HG03139 (cell line): ENCODE results near the gene FBXW4.

Experiments
- ATAC-seq: cut with Tn5 transposase; IDR thresholded peaks from one replicate; pipeline ENCODE4 v1.9.1; 2021; ENCODE audit not compliant: unreplicated experiment

Gene FBXW4

DNA sequence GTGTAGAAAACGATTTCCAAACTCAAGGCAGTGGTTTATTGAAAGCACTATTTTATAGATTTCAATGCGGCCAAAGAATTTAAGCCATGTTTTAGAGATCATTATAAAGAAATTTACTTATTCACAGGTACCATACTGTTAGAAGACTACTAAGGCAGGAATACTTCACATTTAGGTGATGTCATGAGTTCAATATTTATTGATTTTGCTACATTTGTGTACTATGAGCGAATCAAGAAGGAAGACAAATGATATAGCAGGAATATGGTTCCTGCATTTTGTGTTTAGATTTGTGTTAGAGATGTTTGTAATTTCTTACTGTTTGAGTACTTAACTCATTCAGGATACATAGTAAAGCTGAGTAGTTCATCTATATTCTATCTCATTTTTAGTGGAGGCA lies 1.7 kb upstream of the FBXW4 start:
- ATAC-seq, result no peak

DNA sequence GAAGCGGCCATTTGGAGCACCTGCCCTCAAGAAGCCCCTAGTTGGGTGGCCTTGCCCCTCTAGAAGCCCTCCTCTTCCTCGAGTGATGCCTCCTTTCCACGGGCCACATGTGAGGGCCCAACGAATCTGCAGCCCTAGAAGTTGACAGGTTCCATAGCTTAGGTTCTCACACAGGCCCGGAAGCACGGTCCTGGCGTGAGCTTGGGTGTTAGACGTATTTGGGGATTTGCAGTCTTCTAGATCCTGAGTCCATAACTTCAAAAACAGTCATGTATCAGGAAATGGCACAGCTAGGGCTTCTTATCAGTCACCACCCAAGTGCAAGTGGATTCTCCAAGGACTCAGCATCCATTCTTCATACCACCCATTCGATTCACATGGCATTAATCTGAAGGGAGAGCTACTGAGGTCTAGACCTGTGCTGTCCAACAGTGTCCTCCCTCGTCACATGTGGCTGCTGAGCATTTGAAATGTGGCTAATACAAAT lies 477 bp upstream of the FBXW4 start:
- no peak for ATAC-seq

DNA sequence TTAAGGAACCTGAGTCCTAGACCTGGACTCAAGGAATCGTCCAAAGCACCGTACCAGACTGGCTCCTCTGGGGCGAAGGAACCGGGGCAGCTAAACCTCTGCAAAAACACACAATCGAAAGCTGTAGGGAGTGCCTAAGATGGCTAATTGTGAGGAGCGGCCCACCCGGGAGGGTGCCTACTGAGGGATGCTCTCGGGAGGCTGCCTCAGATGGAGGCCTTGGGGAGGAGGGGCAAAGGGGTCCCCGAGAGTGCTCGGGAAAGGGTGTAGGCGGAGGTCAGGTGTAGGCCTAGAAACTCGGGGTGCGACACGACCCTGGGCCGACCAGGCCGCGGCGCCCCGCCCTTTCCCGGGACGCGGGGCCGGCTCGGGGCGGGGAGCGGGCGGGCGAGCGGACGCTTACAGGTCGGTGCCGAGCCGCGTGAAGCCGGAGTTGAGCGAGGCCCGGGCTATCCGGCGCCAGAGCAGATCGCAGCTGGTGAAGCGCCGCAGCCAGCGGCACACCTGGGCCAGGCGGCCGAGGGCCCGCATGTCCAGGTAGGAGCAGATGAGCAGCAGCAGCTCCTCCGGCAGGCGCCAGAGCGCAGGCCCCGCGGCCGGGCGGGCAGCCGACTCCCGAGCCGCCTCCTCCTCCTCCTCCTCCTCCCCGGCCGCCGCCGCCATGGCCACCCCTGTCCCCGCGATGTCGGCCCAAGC lies 844 bp downstream of the FBXW4 start:
- ATAC-seq, result peak; percentile 65

DNA sequence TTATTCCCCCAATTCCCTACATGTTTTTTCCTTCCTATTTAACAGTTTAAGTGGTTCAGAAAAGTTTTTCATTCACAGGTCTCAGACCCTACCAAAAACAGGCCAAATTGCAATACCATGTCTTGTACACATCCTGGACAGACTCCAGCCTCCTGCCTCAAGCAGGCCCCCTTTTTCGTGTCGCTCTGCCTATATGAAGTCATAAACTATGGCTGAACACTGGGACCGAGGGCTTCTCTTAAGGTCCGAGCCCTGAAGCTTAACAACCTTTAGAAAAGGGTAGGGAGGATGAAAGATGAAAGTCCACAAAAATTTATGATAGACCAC lies 1.4 kb downstream of the FBXW4 start:
- ATAC-seq, result no peak

DNA sequence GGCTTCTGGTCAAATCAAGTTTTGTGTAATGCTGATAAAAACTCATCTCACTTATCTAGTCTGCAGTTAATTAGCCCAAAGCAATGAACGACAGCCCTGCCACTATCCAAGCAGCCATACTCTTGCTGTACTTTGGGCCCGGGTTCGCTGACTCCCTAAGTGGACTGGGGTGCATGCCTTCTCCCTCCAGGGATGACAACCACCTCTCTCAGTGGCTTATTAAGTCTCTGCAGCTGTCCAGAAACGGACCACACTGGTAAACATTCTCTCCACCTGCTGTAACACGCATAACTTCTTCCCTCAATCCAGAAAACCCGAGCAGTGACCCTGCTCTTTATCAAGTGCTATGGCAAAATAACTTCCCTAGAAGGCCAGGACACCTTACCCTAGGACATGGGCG lies 3.9 kb downstream of the FBXW4 start:
- no peak for ATAC-seq

DNA sequence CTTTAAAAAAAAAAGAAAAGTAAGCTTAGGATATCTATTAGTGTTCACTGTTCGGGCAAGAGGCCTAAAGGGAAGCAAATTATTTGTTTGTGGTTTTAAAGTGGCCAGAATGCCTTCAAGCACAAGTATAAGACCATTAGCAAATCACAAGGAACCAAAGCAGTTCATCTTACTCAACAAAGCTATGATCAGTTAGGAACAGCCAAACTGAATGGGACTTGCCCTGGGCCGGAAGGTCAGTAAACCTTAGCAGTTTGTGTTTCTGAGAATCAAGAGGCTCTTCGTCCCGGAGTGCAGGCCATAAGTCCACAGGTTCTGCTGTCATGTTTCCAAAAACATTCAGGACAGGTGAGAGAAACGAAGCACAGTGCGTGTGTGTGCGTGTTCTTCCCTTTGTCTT lies 4.5 kb downstream of the FBXW4 start:
- no peak for ATAC-seq

DNA sequence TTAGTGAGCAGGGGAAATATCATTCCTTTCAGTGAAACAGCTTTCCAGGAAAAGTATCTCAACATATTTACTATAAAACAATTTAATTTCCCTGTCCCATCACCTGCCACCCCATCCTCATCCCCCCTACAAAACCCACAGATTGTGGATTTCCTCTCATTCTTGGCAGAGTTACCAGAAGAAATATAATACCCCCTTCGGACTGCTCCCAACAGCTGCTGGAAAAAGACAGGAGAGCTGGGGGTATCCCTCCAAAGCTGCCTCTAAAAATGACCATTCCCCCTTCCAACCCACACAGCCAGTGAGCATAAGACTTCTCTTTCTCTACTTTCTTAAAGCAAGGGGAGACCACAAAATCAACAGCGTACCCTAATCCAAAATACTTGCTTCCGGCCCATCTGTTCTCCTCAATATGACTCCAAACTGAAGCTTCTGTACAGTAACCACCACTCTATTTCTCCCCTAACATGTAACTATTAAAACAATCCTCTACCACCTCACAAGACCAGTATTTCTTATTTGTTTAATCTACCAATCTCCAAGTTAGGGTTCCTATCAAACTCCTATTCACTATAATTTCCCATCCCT lies 7.8 kb downstream of the FBXW4 start:
- ATAC-seq, result no peak

DNA sequence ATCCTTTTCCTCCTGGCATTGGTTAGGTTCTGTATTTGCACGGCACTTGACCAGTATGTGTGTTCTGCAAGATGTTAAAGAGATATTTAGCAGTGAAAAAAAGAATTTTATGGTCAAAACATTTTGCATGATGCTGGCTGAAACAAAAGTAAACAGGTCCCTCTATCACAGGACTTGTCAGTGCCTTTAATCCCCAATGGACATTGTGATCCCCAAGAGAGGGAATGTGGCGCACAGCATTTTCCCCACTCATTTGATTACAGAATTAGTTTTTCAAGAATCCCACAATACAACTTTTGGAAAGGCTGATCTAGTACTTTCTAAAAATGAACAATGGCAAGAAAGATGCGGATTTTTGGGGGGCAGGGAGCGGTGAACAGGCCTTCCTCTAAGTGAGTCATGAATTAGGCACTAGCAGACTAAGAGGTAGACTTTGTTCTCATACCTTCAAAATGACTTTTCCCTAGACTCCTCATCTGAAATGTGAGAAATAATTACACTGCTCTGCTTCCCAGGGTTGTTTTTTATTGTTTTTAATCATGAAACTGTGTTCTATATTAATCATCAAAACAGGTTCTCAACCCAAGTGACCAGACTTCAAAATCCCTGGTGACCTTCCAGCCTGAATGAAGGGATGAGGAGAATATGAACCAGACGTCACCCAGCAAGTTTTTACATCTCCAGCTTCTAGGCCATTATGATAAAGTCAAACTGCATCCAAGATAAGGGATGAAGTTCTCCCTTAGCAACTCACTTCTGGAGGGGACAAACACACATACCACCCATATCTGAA lies 8.6 kb downstream of the FBXW4 start:
- no peak for ATAC-seq

DNA sequence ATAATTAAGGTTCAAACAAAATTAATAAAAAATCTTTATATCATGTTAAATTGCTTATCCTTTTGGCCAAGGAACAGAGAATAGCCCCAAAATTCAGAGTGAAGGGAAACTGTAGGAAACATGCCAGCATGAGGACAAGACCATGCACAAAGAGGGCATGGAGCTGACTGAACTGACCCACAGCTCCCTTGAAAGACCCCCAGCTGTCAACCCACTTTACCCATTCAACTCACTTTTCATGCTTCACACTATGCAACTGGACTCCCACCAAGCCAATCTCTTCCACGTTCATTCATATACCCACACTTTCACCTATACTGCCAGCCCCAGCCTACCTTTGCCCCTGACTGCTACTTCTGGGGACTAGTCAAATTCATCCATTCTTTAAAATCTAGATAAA lies 10.2 kb downstream of the FBXW4 start:
- no peak for ATAC-seq

DNA sequence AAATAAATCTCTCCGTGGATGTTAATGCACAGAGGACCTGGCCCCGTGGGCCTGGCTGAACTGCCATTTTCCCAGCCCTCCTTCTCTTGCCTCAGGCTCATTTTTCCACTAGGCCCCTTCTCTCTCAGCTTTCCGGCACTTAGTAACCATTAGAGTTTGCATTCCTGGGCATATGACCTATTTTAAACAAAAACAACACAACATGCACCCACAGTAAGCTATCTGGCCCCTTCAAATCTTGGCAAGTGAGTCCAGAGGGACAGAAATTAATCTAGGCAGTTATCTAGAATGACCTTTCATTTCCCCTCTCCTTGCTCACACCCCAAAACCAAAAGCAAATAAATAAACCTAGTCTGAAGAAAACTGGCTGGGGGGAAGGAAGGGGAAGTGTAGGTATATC lies 11.7 kb downstream of the FBXW4 start:
- ATAC-seq, result no peak

DNA sequence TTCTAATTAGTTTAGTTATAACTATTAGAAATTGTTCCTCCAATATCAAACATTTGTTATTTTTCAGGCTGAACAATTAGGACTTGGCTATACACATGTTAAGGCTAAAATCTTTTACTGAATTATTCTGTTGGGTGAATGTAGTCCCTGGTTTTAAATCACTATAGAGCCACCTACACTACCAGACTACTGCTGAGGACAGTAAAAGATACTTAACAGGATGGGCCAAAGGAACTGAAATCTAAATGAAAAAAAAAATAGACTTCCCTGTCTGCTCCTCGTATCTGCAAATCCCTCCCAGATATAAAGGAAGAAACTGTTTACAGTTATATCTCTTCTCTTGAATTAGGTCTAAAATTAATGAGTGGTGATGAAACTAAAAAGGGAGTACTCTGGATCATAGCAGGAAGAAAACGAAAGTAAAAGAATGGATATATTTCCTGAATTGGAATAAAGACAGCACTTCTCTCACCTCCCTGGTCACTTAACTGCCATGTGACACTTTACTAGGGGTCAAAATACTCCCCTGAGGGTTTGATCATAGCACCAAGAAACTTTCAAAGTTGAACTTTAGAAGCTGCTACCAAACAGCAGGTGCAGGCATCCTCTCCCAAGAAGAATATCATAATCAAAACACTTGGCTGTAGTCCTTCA lies 12.7 kb downstream of the FBXW4 start:
- no peak for ATAC-seq

DNA sequence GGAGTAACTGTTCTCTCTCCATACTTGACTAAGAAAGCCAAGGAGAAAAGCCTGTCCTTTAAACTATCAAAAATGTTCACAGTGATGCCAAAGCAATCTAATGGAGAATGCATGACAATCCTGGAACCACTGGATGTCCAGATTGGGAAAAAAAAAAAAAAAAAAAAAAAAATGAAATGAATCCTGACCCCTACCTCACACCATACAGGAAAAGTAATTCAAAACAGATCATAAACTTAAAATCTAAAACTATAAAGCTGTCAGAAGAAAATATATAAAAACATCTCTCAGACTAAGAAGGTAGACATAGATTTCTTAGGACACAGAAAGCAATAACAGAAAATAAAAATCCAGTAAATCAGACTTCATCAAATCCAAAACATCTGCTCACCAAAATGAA lies 18.4 kb downstream of the FBXW4 start:
- no peak for ATAC-seq

DNA sequence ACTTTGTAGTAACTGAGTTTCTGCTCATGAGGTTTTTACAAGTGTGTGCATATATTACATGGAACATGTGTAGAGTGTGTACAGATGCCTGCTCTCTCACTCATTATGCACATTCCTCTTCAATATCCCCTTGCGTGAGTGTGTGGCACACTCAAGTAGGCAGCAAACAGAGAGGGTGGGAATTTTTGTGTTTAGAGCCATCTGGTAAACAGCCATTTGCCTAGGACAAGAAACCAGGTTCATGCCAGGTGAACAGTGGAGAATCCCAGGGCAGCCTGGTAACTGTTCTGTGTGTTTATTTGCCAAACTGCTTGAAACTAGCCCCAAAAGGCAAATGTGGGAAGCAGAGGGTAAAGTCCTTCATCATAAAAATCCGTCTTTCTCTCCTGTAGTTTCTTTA lies 19.9 kb downstream of the FBXW4 start:
- no peak for ATAC-seq

DNA sequence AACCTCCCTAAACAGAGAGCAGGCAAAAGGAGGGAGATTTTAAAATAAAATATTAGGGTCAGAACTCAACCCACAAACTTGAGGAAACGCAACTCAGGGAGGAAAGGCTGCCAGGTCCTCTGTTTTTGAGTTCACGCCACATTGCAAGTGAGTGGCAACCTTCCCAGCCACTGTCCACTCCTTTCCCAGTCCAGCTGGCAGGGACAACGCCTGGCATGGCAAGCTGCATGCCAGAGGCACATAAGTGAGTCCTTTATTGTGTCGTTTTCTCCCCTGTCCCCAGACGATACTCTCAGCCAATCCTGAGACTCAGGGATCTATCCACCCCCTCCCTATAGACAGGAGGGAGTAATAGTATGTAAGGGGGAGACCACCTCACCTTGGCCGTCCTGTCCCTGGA lies 22.4 kb downstream of the FBXW4 start:
- no peak for ATAC-seq

DNA sequence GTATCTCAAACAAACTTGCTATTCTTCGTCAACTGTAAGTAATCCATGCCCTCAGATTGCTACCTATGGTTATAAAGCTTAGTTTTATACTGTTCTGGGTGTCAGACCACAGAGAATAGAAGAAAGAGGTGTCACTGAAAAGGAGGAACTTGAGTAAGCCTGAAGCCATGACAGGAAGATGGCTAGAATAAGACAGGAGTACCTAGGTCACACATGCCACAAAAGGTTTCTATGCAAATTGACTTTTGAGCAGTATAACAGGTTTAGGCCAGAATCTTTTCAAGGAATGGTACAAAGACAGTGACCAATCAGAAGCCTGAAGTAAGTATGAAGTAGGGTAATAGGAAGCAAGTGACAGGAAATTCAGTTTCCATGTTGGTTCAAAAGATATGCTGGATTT lies 23.5 kb downstream of the FBXW4 start:
- ATAC-seq, result no peak

DNA sequence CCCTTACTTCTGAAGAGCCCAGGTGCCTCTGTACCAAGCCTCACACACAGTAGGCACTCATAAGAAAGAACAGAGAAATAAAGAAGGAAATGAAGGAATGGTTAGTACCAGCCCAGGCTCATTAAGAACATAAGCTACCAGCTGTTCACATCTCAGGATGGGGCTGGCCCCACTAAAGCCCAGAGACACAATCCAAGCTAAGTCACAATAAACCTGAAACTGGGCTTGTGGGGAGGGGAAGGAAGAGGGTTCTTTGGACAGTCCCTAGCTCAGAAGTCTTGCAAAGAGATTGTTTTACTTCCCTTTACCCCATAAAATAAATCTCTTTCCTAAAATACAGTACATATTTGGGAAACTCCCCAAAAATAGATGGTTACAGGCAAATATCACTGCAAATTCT lies 24.3 kb downstream of the FBXW4 start:
- ATAC-seq, result no peak

DNA sequence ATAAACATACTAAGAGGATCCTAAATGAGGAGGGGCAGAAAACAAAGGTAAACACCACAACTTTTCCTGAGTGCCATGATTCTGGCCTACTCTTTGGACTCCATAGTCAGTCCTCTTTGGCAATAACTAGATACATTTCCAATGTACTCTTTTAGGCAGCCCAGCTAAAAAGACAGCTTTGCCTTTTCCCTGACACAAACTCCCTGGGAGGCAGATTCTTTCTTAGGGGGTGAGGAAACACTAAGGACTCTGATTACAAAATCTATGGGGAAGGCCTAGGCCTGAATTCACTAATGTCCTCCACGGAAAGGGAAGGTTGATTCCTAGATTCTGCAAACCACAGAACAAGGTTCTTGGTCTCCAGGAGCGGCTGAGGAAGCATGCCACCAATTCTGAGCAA lies 25.8 kb downstream of the FBXW4 start:
- ATAC-seq, result no peak

DNA sequence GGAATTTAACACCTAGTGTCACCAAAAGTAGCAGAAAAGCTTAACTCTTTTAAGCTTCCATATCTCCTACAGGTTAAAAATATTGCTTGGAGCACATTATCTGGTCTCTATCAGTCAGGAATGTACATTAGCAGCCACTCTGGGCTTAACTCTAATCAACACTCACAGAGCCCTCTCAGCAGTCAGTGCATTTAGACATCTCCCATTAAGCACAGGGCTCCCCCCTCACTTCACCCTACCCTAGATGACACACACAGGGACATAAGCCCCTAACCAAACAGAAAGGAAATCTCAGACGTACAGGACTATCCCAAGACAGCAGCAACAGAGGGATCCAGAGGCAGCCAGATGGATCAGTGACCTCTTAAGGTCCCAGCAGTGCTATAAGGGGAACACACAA lies 26.4 kb downstream of the FBXW4 start:
- no peak for ATAC-seq

DNA sequence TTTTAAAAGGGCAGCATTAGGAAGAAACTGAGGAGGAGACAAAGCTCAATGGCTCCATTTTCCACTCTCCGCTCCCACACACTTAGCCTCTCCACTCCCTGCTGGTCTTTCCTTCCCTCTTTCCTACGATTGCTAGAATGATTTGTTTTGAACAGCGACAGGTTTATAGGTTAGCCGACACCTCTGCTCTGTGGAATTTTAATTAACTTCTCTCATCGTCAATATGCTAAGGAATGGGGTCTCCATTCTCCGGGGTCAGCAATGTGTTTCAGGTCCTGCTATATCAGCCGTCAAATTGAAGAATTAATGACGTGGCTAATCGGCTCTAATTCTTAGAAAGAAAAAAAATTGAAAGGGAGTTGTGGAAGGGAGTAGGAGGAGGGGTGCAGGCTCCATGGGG lies 28.9 kb downstream of the FBXW4 start:
- ATAC-seq, result no peak

DNA sequence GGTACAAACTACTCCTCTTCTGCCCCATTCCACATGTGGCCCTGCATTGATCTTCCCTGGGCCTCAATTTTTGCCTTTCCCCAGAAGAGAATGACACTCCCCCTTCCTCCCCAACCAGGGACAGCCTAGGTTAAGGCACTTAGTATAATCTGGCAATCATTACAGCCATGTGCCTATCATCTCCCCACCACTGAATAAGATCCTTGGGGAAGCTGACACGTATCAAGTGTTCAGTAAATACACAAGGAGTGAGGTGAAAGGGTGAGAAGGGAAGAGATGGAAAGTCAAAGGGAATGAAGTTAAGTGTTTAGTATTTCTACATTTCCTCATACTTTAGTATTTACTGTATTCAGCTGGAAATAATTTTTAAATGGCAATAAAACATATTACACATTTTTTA lies 31.9 kb downstream of the FBXW4 start:
- ATAC-seq, result no peak

DNA sequence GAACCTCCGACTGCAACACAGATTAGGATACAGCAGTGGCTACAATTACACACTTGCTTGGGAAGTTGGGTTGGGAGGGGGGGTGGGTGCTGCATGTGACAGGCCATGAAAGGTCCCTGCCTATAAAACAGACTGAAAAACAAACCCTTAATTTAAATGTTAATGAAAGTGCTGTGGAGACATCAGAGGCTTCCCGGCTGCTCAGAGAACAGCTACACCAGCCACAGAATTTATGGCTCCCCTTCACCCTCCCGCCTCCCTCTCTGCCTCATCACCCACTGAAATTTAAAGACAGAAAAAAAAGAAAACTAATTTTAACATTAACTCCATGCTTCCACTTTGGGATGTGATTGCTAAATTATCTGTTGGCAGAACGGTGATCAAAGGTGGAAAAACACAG lies 34.7 kb downstream of the FBXW4 start:
- no peak for ATAC-seq

DNA sequence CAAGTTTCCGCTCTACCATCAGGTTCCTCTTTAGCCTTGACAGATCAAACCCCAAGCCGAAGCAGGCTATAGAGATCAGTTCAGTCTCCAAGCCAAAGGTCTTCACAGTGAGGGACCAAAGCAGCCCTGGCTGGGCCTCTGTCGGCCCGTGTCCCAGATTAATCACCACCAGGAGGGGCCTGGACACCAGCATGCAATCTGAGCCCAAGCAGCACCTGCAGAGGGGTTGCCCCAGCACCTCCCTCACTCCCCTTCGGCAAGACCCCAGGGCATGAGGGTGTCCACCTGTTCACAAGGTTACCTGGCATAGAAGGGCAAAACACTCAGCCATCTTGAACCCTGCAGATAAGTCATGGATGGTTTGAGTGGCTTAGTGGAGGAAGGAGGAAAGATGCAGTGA lies 36.0 kb downstream of the FBXW4 start:
- no peak for ATAC-seq
